HL-60/S4 treated with phorbol 12-myristate 13-acetate at 8.2 ng/mL for 4 days and 3 days (cell line): ENCODE measurements around the gene ARFRP1.
"Not testable (repeated sequence)": the region's sequence is repeated elsewhere in the genome, so short reads cannot be mapped to it uniquely, and the experiment has no call there.

ENCODE experiments used
- in situ Hi-C: fragments of 300-500 bp; cut with MboI; formaldehyde crosslinking; loops from 2 replicates; pipeline ENCODE4 v1.15.0; 2022; ENCODE audit warnings: low sequenced_read_pairs

The ARFRP1 gene

GRCh38 chr20:63678667-63679465, 28.9 kb downstream of the ARFRP1 start:
- in situ Hi-C loops: no loop called here

- in situ Hi-C loops: no loop called here
Observed at GRCh38 chr20:63678071-63678470, 29.7 kb downstream of the ARFRP1 start.

DNA sequence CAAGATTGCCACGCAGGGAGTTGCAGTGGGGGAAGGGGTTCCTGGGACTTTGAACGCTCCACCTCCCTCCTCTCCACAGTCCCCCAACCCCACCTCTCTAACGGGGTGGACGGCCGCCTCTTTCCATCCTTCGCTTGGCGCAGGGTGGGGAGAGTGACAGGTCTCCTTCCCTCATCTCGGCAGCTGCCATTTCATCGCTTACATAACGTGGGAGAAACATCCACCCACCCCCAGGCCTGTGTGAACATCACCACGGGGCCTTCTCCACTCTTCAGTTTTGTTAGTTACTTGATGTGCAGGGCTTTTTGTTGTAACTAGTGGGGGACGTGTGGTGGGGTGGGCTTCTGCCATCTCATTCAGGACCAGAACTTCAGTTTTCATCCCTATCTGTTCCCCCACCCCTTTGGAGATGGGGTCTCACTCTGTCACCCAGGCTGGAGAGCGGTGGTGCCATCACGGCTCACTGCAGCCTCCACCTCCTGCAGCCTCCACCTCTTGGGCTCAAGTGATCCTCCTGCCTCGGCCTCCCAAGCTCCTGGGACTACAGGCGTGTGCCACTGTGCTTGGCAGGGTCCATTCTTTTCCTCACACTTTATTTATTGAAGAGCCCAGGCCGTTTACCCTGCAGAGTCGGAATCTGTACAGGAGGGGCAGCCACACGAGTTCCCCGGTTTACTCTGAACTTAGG, 32.0 kb downstream of the ARFRP1 start:
- in situ Hi-C loops: no loop called here

DNA sequence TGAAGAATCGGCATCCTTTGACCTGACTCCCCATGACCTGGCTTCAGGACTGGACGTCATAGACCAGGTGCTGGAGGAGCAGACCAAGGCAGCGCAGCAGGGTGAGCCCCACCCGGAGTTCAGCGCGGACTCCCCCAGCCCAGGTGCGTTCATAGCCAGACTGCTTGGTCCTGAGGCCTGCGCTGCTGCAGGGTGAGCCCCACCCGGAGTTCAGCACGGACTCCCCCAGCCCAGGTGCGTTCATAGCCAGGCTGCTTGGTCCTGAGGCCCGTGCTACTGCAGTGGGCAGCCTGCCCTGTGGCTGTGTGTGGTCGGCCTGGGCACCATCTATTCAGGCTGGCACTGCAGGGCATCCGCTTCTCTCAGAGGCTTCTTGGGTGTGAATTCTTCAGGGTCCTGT, 33.8 kb downstream of the ARFRP1 start:
- in situ Hi-C loops: no loop called here

- in situ Hi-C loops: no loop called here
Observed at GRCh38 chr20:63672666-63673065, 35.1 kb downstream of the ARFRP1 start.

DNA sequence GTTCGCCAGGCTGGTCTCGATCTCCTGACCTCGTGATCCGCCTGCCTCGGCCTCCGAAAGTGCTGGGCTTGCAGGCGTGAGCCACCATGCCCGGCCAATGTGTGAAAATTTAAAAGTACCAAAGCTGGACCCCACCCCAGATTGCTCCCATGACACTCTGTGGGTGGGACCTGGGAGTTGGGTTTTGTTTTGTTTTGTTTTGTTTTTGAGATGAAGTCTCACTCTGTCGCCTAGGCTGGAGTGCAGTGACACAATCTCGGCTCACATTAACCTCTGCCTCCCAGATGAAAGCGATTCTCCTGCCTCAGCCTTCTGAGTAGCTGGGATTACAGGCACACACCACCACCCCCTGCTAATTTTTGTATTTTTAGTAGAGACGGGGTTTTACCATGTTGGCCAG, 36.1 kb downstream of the ARFRP1 start:
- in situ Hi-C loops: not testable (repeated sequence)

DNA sequence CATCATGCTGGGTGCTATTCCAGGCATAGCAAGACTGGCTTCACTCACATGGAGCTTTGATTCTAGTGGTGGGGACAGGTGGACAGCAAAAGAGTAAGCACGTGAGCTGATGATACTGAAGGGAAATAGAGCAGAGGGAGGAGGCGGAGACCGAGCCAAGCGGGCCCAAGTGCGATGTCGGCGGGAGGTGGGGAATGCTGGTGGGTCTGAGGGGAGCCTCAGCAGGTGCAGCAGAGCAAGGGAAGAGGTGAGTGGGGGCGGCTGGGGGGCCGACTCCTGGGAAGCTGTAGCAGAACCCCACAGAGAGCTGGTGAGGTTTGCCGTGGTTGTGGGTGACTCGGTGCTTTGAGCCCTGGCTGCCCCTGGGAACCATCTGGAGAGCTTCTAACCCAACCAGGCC, 39.4 kb downstream of the ARFRP1 start:
- in situ Hi-C loops: no loop called here

DNA sequence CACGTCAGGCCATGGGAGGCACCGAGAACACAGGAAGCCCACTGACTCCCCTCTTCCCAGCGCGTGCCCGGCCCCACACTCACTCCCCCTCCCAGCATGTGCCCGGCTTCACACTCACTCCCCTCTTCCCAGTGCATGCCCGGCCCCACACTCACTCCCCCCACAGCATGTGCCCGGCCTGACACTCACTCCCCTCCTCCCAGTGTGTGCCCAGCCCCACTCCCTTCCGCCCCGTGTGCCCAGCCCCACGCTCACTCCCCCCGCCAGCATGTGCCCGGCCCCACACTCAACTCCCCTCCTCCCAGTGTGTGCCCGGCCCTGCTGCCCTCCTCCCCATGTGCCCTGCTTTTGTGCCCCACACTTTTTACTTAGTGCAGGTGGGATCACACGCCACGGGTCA, 39.9 kb downstream of the ARFRP1 start:
- in situ Hi-C loops: no loop called here

- in situ Hi-C loops: no loop called here
Observed at GRCh38 chr20:63665708-63666107, 42.1 kb downstream of the ARFRP1 start.

- in situ Hi-C loops: no loop called here
Observed at GRCh38 chr20:63664861-63665594, 42.7 kb downstream of the ARFRP1 start.

- in situ Hi-C loops: no loop called here
Observed at GRCh38 chr20:63664143-63664851, 43.5 kb downstream of the ARFRP1 start.

GRCh38 chr20:63663332-63664066, 44.3 kb downstream of the ARFRP1 start:
- in situ Hi-C loops: no loop called here

- in situ Hi-C loops: no loop called here
Observed at GRCh38 chr20:63662813-63663189, 45.0 kb downstream of the ARFRP1 start.

DNA sequence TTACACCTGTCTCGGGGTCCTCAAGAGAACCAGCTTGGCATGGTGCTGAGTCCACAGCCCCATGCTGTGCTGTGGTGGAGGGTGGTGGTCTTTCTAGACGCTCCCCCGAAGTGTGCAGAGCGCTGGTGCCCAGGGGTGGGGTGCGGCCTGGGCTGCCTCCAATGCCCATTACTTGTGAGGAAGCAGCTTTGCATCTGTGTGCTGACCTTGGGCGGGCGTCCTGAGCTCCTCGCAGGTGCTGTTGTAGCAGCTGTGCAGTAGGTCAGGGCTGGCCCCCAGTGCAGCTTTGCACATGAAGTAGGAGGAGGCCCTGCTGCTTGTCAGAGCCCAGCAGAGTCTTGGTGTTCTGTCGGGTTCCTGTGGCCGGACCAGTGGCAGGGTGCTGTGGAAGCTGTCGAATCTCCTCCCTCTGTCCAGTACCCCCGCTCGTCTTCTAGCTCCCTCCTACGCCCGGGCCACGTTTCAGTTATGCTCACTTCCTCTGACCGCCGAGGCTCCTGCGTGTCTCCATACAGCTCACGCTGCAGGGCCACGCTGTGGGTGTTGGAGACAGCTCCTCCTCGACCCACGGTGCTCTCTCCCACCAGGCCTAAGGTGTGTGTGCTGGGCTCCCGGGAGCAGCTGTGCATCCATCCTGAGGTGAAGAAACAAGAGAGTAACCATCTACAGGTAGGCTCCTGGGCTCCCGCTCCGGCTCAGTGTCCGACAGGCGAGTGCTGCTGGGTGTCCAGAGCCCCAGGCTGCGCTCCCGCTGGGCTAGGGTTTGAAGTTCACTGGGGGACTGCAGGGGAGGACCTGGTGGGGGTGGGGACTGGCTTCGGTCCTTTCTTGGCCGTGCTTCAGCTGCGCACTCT, 45.6 kb downstream of the ARFRP1 start:
- in situ Hi-C loops: no loop called here

- in situ Hi-C loops: no loop called here
Observed at GRCh38 chr20:63661108-63661507, 46.7 kb downstream of the ARFRP1 start.

GRCh38 chr20:63660622-63661021, 47.2 kb downstream of the ARFRP1 start:
- in situ Hi-C loops: no loop called here

DNA sequence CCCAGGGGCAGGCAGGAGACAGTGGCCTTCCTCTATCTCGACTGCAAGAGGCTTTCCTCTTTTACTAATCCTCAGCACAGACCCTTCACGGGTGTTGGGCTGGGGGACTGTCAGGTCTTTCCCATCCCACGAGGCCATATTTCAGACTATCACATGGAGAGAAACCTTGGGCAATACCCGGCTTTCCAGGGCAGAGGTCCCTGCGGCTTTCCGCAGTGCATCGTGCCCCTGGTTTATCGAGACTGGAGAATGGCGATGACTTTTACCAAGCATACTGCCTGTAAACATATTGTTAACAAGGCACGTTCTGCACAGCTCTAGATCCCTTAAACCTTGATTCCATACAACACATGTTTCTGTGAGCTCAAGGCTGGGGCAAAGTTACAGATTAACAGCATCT, 47.6 kb downstream of the ARFRP1 start:
- in situ Hi-C loops: not testable (repeated sequence)

GRCh38 chr20:63659370-63659769, 48.4 kb downstream of the ARFRP1 start:
- in situ Hi-C loops: no loop called here

DNA sequence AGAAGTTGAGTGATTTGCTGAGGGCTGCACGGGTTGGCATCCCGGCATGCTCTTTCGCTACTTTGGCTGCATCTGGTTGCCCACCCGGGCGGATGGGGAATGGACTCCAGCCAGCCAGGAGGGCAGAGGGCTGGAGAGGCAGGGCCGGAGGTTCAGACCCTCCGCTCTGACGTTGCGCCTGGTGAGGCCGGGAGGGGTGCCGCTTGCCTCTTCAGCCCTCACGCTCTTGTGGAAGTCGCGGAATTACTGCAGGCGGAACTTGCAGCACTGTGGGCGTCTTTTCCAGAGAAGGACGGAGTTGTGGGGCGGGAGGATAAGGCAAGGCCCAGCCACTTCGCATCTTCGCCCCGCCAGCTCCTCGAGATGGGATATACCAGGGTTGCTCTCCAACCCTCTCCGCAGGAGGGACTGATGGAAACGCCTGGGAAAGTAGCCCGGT, 49.0 kb downstream of the ARFRP1 start:
- in situ Hi-C loops: no loop called here
